Kidney (tissue), 14 donors: Measurements from ENCODE around the gene NAA16. TPM values are rescaled to one million over a fixed set of nuclear protein-coding genes. Genes with fewer than 3 reads are reported as not detected.

Experiments used
- DNase-seq, 5 donors: peaks; one replicate each; pipeline ENCODE4 v3.0.0-alpha.2; 2013 to 2020
- FAIRE-seq: peaks from 2 replicates; lab custom pipeline; 2012; peaks lifted over from hg19 to GRCh38; lab: Jason Lieb, UNC
- H3K27ac ChIP-seq, 2 donors: one replicate each; pipeline ENCODE4 v1.7.0; 2013; ENCODE audit warnings: low read depth in 2 of 2, low read length in 2 of 2, inconsistent platforms in 1 of 2
- H3K27me3 ChIP-seq: one replicate; pipeline ENCODE4 v1.7.1; 2013; ENCODE audit warnings: low read length, inconsistent platforms; ENCODE audit not compliant: control insufficient read depth, insufficient read depth
- H3K36me3 ChIP-seq, 3 donors: one replicate each; pipeline versions ENCODE4 v1.7.0 to v1.7.1; 2013; ENCODE audit warnings: low read length in 3 of 3, control low read depth in 1 of 3, inconsistent platforms in 1 of 3; ENCODE audit not compliant: insufficient read depth in 3 of 3, control insufficient read depth in 2 of 3
- H3K4me1 ChIP-seq, 3 donors: one replicate each; pipeline versions ENCODE4 v1.7.0 to v1.7.1; 2013; ENCODE audit warnings: low read length in 3 of 3, inconsistent platforms in 1 of 3, low read depth in 1 of 3; ENCODE audit not compliant: control insufficient read depth in 2 of 3, insufficient read depth in 2 of 3
- H3K4me3 ChIP-seq, 3 donors: one replicate each; pipeline versions ENCODE4 v1.7.0 to v1.8.1; 2013; ENCODE audit warnings: low read length in 3 of 3, control low read depth in 1 of 3, inconsistent platforms in 1 of 3
- H3K9ac ChIP-seq, 3 donors: one replicate each; pipeline versions ENCODE4 v1.7.0 to v1.7.1; 2013; ENCODE audit warnings: low read length in 3 of 3, control low read depth in 1 of 3, inconsistent platforms in 1 of 3
- H3K9me3 ChIP-seq, 3 donors: one replicate each; pipeline versions ENCODE4 v1.7.0 to v1.7.1; 2013; ENCODE audit warnings: low read length in 3 of 3, control low read depth in 1 of 3, inconsistent platforms in 1 of 3; ENCODE audit not compliant: control insufficient read depth in 2 of 3, insufficient read depth in 1 of 3
- CTCF ChIP-seq: IDR thresholded peaks from 3 replicates; pipeline ENCODE4 v1.5.1; 2012; ENCODE audit warnings: mild to moderate bottlenecking, moderate library complexity, borderline replicate concordance; ENCODE audit not compliant: insufficient read depth; ENCODE audit errors: extremely low read depth
- intact Hi-C: fragments of 100-400 bp; cut with DNase I; formaldehyde crosslinking; loops from one replicate; pipeline ENCODE4 v1.11.1; 2022
- polyA plus RNA-seq: library from polyadenylated mRNA; stranded (reverse); fragments of 350-450 nt; fragmentation: Illumina TruSeq; extraction: RNeasy Lipid Tissue Mini Kit (QIAGEN cat#74804); gene quantifications from one replicate; pipeline ENCODE4 v1.2.3, GENCODE V29; 2014; ENCODE audit warnings: low read depth, low replicate concordance; ENCODE audit not compliant: insufficient read depth
- total RNA-seq: library from RNA; stranded (reverse); fragmentation: NEBNext Ultra II Directional; extraction: Animal tissue kit (Norgen Biotek cat#: 25700); gene quantifications from one replicate; pipeline ENCODE4 v1.2.1, GENCODE V29; 2021
- donor health status: control.
- donor health status: control.
- donor health status: control.
- donor health status: control.
- donor health status: control.
- donor health status: DM: yes; HTN: yes; CAD: no.
- donor health status: Normal renal cell carcinoma (clear cell type).

Gene NAA16
- total and polyA plus RNA-seq, 2 donors from 2014 or later: 6.4 to 22.3 TPM

- TF ChIP-seq CTCF: no peak
- Histone ChIP-seq H3K27me3 (no peaks in the 10 kb centered on the region), H3K4me3 (no peak overlapping the region), H3K9me3 (peaks cover 0 to 3% (median 0%) of the 10 kb centered on the region in 3 donors), H3K36me3 (no peaks in the 10 kb centered on the region), H3K4me1 (no peaks in the 10 kb centered on the region), H3K9ac (no peak overlapping the region), H3K27ac (no peak overlapping the region)
- FAIRE-seq: no peak
- intact Hi-C loops: no loop called here
- DNase-seq: peak in 2 of 5 donors; percentile 35 to 46
Observed at GRCh38 chr13:41268764-41269163, 42.3 kb upstream of the NAA16 start.

GRCh38 chr13:41271456-41272285 lies 39.4 kb upstream of the NAA16 start:
- H3K36me3 ChIP-seq: no peaks in the 10 kb centered on the region
- H3K27me3 ChIP-seq: no peaks in the 10 kb centered on the region
- intact Hi-C loops: no loop called here
- no peaks in the 10 kb centered on the region for H3K4me1 ChIP-seq
- no peak overlapping the region for H3K27ac ChIP-seq
- no peak for FAIRE-seq
- TF ChIP-seq CTCF: no peak
- H3K9ac ChIP-seq: no peak overlapping the region
- no peak for DNase-seq
- H3K4me3 ChIP-seq: no peak overlapping the region
- peaks cover 0 to 3% (median 0%) of the 10 kb centered on the region in 3 donors for H3K9me3 ChIP-seq

- TF ChIP-seq CTCF: no peak
- H3K9ac ChIP-seq: no peak overlapping the region
- no peaks in the 10 kb centered on the region for H3K27me3 ChIP-seq
- DNase-seq: no peak
- H3K4me1 ChIP-seq: no peaks in the 10 kb centered on the region
- no peak overlapping the region for H3K27ac ChIP-seq
- no peak for FAIRE-seq
- H3K4me3 ChIP-seq: no peak overlapping the region
- H3K9me3 ChIP-seq: no peaks in the 10 kb centered on the region
- H3K36me3 ChIP-seq: no peaks in the 10 kb centered on the region
- intact Hi-C loops: no loop called here
Observed at GRCh38 chr13:41273831-41274441, 37.1 kb upstream of the NAA16 start.
